OCI-LY7 (cell line): ENCODE measurements around the gene LPP. TPM values are rescaled to one million over a fixed set of nuclear protein-coding genes. Genes with fewer than 3 reads are reported as not detected.

ENCODE experiments used
- BruUV-seq: library from RNA; stranded (reverse); fragments of 400-500 nt; replicated peaks from 2 replicates; lab custom pipeline; 2021; lab: Mats Ljungman, UMichigan
- CTCF ChIA-PET: fragments of 300-600 bp; sonication (Branson Sonifier 250); formaldehyde crosslinking; loops from one replicate; lab custom pipeline; 2022; ENCODE audit warnings: antibody characterized with exemption; ENCODE audit not compliant: unreplicated experiment; lab: Charles Lee
- POLR2A ChIA-PET: fragments of 300-600 bp; sonication (Branson Sonifier 250); formaldehyde crosslinking; loops from one replicate; lab custom pipeline; 2022; ENCODE audit warnings: antibody characterized with exemption; lab: Charles Lee
- DNase-seq: peaks from one replicate; pipeline ENCODE4 v3.0.0-alpha.2; 2015; ENCODE audit warnings: low spot score
- H2AFZ ChIP-seq: fragments of 200-600 bp; sonication (generic), shearing (Covaris generic); 2 replicates; pipeline ENCODE4 v1.6.1; 2014; ENCODE audit warnings: mild to moderate bottlenecking, antibody characterized with exemption, low read length, moderate library complexity
- H3K27ac ChIP-seq: fragments of 200-600 bp; sonication (generic); 2 replicates; pipeline ENCODE4 v1.5.1; 2014; ENCODE audit warnings: mixed run types, low read depth, mild to moderate bottlenecking, moderate library complexity, low read length, inconsistent platforms; ENCODE audit not compliant: poor library complexity, severe bottlenecking
- H3K36me3 ChIP-seq: fragments of 200-600 bp; sonication (generic); 2 replicates; pipeline ENCODE4 v1.6.1; 2014; ENCODE audit warnings: mild to moderate bottlenecking, antibody characterized with exemption, low read length, moderate library complexity, mixed read lengths; ENCODE audit not compliant: insufficient read depth
- H3K4me1 ChIP-seq: fragments of 200-600 bp; sonication (generic); 2 replicates; pipeline ENCODE4 v1.5.1; 2014; ENCODE audit warnings: mild to moderate bottlenecking, low read length; ENCODE audit not compliant: insufficient read depth, poor library complexity, severe bottlenecking
- H3K4me2 ChIP-seq: fragments of 200-600 bp; sonication (generic); 2 replicates; pipeline ENCODE4 v1.6.1; 2014; ENCODE audit warnings: mild to moderate bottlenecking, low read length
- H3K4me3 ChIP-seq: fragments of 200-600 bp; sonication (generic); 2 replicates; pipeline ENCODE4 v1.5.1; 2014; ENCODE audit warnings: mild to moderate bottlenecking, low read depth, low read length; ENCODE audit not compliant: poor library complexity, severe bottlenecking
- H3K79me2 ChIP-seq: fragments of 200-600 bp; sonication (generic); 2 replicates; pipeline ENCODE4 v1.6.1; 2016; ENCODE audit warnings: low read depth, mild to moderate bottlenecking, low read length, moderate library complexity, mixed read lengths; ENCODE audit not compliant: insufficient read depth
- H3K9me2 ChIP-seq: fragments of 200-600 bp; sonication (generic); 2 replicates; pipeline ENCODE4 v1.6.1; 2016; ENCODE audit warnings: mild to moderate bottlenecking, low read length, mixed read lengths; ENCODE audit not compliant: insufficient read depth
- H3K9me3 ChIP-seq: fragments of 200-600 bp; sonication (generic); 2 replicates; pipeline ENCODE4 v1.6.1; 2014; ENCODE audit warnings: mild to moderate bottlenecking, mixed run types, low read length, mixed read lengths
- H4K20me1 ChIP-seq: fragments of 200-600 bp; sonication (generic); 2 replicates; pipeline ENCODE4 v1.6.1; 2014; ENCODE audit warnings: mild to moderate bottlenecking, antibody characterized with exemption, low read length, moderate library complexity, mixed read lengths; ENCODE audit not compliant: insufficient read depth
- CTCF ChIP-seq: fragments of 200-600 bp; sonication (generic); conservative IDR thresholded peaks from 2 replicates; pipeline ENCODE4 v1.5.1; 2014; ENCODE audit warnings: mild to moderate bottlenecking, antibody characterized with exemption, low read length, moderate library complexity, mixed read lengths
- EZH2phosphoT487 ChIP-seq: fragments of 200-600 bp; sonication (generic); IDR thresholded peaks from 2 replicates; pipeline ENCODE4 v1.6.1; 2018; ENCODE audit warnings: low read depth, borderline replicate concordance, mild to moderate bottlenecking, mixed run types, antibody characterized with exemption, low read length, moderate library complexity, mixed read lengths
- intact Hi-C: fragments of 100-400 bp; cut with micrococcal nuclease; formaldehyde crosslinking; loops from one replicate; pipeline ENCODE4 v1.10.0; 2022; ENCODE audit not compliant: unreplicated experiment
- total RNA-seq, 2 experiments: library from RNA; depleted of rRNA in 1 of 2; stranded (reverse); fragments of >200 nt in 1 of 2; shearing (Covaris generic) in 1 of 2; gene quantifications; 2 replicates each; pipeline ENCODE4 v1.2.3, GENCODE V29; 2014 to 2022

Gene LPP
- total RNA-seq, 2 experiments from 2014 or later, result 10.9 to 119 TPM

- Histone ChIP-seq H3K4me3 (no peak overlapping the region), H3K36me3 (no peaks in the 10 kb centered on the region), H3K9me3 (no peaks in the 10 kb centered on the region), H3K4me2 (no peak overlapping the region), H3K4me1 (peaks cover 14% of the 10 kb centered on the region), H2AFZ (no peak overlapping the region), H3K9me2 (no peaks in the 10 kb centered on the region), H3K79me2 (no peaks in the 10 kb centered on the region), H3K27ac (no peak overlapping the region), H4K20me1 (no peaks in the 10 kb centered on the region)
- peak; percentile 37 for DNase-seq
- POLR2A ChIA-PET, result interaction anchor here (0.5 to 1.6 kb wide), 7 partner anchors 14 to 366 kb away, joined by 3 to 8 read pairs (median 3); no protein-coding TSS in a partner anchor
- CTCF ChIA-PET, result interaction anchor here (0.6 to 1.0 kb wide), 2 partner anchors 13 to 18 kb away, joined by 4 to 5 read pairs; no protein-coding TSS in a partner anchor
- no TSS peak for BruUV-seq
- TF ChIP-seq EZH2phosphoT487, result no peak
- TF ChIP-seq CTCF, result no peak
- intact Hi-C loops, result no loop called here
Measured at GRCh38 chr3:188646592-188646991, 492.6 kb downstream of the LPP start.

- no TSS peak for BruUV-seq
Measured at GRCh38 chr3:188647237-188647636, 493.3 kb downstream of the LPP start.

More at GRCh38 chr3:188647237-188647636, 493.3 kb downstream of the LPP start:
- no peaks in the 10 kb centered on the region for H3K9me2 ChIP-seq
- POLR2A ChIA-PET, result interaction anchor here (0.7 to 1.6 kb wide), 5 partner anchors 13 to 324 kb away, joined by 3 to 8 read pairs (median 3); no protein-coding TSS in a partner anchor
- H3K4me1 ChIP-seq, result peaks cover 14% of the 10 kb centered on the region
- no peaks in the 10 kb centered on the region for H4K20me1 ChIP-seq
- intact Hi-C loops, result no loop called here
- no peak overlapping the region for H3K4me2 ChIP-seq
- DNase-seq, result no peak
- H3K27ac ChIP-seq, result no peak overlapping the region
- H3K79me2 ChIP-seq, result no peaks in the 10 kb centered on the region
- no peaks in the 10 kb centered on the region for H3K9me3 ChIP-seq
- CTCF ChIA-PET, result no interaction called here
- no peak overlapping the region for H2AFZ ChIP-seq
- TF ChIP-seq CTCF, result no peak
- TF ChIP-seq EZH2phosphoT487, result no peak
- no peaks in the 10 kb centered on the region for H3K36me3 ChIP-seq
- no peak overlapping the region for H3K4me3 ChIP-seq
